ENCODE measurements around the gene SRPK1. TPM values are rescaled to one million over a fixed set of nuclear protein-coding genes. Genes with fewer than 3 reads are reported as not detected.

The SRPK1 gene
- total RNA-seq, 2 experiments from 2014 or later = 75.6 to 109 TPM

DNA sequence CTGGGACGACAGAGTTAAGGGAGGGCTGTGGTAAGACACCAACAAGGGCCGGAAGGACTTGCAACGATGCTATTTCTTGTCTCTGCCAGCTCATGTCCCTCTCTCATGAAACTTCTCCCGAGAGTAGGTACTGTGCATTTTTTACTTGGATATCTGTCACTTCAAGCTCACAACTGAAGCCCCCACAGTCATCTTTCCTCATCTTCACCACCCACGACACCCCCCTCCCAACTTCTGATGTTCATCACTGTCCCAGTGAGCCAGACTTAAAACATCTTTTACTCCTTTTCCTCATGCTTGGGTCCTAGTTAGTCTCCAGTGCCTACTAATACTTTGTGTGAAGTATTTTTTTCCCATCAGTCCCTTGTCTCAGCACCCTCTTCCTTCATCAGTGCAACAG is 34.6 kb upstream of the SRPK1 start:
- H4K20me1 ChIP-seq (ENCODE audit: insufficient read depth, low read length) = no peaks in the 10 kb centered on the region
- H3K4me2 ChIP-seq (ENCODE audit: low read length) = no peak overlapping the region
- intact Hi-C loops (cut with micrococcal nuclease; ENCODE audit: unreplicated experiment) = loop anchor here (5.0 to 10.0 kb wide), 2 partner anchors 201 to 433 kb away; no protein-coding TSS in a partner anchor
- CTCF ChIA-PET (ENCODE audit: unreplicated experiment) = no interaction called here
- H3K9me3 ChIP-seq (ENCODE audit: low read length) = no peaks in the 10 kb centered on the region
- no peaks in the 10 kb centered on the region for H3K79me2 ChIP-seq (ENCODE audit: insufficient read depth, low read depth, low read length)
- no peak for TF ChIP-seq EZH2phosphoT487 (IDR thresholded peaks at IDR 0.05; ENCODE audit: borderline replicate concordance, low read depth, low read length)
- TF ChIP-seq, protein P1, sequence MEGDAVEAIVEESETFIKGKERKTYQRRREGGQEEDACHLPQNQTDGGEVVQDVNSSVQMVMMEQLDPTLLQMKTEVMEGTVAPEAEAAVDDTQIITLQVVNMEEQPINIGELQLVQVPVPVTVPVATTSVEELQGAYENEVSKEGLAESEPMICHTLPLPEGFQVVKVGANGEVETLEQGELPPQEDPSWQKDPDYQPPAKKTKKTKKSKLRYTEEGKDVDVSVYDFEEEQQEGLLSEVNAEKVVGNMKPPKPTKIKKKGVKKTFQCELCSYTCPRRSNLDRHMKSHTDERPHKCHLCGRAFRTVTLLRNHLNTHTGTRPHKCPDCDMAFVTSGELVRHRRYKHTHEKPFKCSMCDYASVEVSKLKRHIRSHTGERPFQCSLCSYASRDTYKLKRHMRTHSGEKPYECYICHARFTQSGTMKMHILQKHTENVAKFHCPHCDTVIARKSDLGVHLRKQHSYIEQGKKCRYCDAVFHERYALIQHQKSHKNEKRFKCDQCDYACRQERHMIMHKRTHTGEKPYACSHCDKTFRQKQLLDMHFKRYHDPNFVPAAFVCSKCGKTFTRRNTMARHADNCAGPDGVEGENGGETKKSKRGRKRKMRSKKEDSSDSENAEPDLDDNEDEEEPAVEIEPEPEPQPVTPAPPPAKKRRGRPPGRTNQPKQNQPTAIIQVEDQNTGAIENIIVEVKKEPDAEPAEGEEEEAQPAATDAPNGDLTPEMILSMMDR (conservative IDR thresholded peaks at IDR 0.05; ENCODE audit: low read length) = no peak
- no peaks in the 10 kb centered on the region for H3K36me3 ChIP-seq (ENCODE audit: insufficient read depth, low read length)
- H3K4me3 ChIP-seq (ENCODE audit: low read depth, low read length, poor library complexity, severe bottlenecking) = no peak overlapping the region
- POLR2A ChIA-PET = no interaction called here
- H3K27ac ChIP-seq (ENCODE audit: low read depth, low read length, poor library complexity, severe bottlenecking) = no peak overlapping the region
- no TSS peak for BruUV-seq (replicated peaks)
- DNase-seq (ENCODE audit: low spot score) = no peak
- H2AFZ ChIP-seq (ENCODE audit: low read length) = no peak overlapping the region
- H3K4me1 ChIP-seq (ENCODE audit: insufficient read depth, low read length, poor library complexity, severe bottlenecking) = no peaks in the 10 kb centered on the region
- H3K9me2 ChIP-seq (ENCODE audit: insufficient read depth, low read length) = no peaks in the 10 kb centered on the region

DNA sequence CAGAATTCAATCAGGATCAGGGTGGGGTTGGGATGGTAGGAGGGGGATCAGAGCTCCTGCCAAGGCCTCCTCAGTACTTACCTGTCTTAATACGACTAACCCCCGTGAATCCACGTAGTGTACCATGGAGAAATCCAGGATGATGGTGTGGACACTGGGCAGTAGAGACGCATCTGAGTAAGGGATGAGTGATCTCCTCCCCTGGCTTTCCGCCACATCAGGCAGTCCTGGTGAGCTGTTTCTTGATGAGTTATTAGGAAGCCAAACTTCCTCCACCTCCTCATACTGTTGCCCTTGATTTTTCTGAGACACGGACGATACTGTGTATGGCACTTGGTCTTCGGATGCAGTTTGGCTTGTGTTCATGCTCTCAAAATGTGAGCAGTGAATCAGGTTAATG is 34.2 kb upstream of the SRPK1 start:
- no TSS peak for BruUV-seq (replicated peaks)
- no peaks in the 10 kb centered on the region for H3K79me2 ChIP-seq (ENCODE audit: insufficient read depth, low read depth, low read length)
- ChIA-PET CTCF (ENCODE audit: unreplicated experiment) (no interaction called here), POLR2A (interaction anchor here (0.5 kb wide), 1 partner anchor 202 kb away, joined by 3 read pairs; no protein-coding TSS in a partner anchor)
- H3K36me3 ChIP-seq (ENCODE audit: insufficient read depth, low read length) = no peaks in the 10 kb centered on the region
- DNase-seq (ENCODE audit: low spot score) = no peak
- H3K4me3 ChIP-seq (ENCODE audit: low read depth, low read length, poor library complexity, severe bottlenecking) = no peak overlapping the region
- no peaks in the 10 kb centered on the region for H3K9me3 ChIP-seq (ENCODE audit: low read length)
- no peak overlapping the region for H2AFZ ChIP-seq (ENCODE audit: low read length)
- intact Hi-C loops (cut with micrococcal nuclease; ENCODE audit: unreplicated experiment) = loop anchor here (5.0 to 10.0 kb wide), 2 partner anchors 200 to 433 kb away; no protein-coding TSS in a partner anchor
- no peaks in the 10 kb centered on the region for H4K20me1 ChIP-seq (ENCODE audit: insufficient read depth, low read length)
- no peaks in the 10 kb centered on the region for H3K4me1 ChIP-seq (ENCODE audit: insufficient read depth, low read length, poor library complexity, severe bottlenecking)
- H3K27ac ChIP-seq (ENCODE audit: low read depth, low read length, poor library complexity, severe bottlenecking) = no peak overlapping the region
- H3K9me2 ChIP-seq (ENCODE audit: insufficient read depth, low read length) = no peaks in the 10 kb centered on the region
- TF ChIP-seq EZH2phosphoT487 (IDR thresholded peaks at IDR 0.05; ENCODE audit: borderline replicate concordance, low read depth, low read length) = no peak
- TF ChIP-seq, protein P1 (conservative IDR thresholded peaks at IDR 0.05; ENCODE audit: low read length) = no peak
- H3K4me2 ChIP-seq (ENCODE audit: low read length) = no peak overlapping the region

DNA sequence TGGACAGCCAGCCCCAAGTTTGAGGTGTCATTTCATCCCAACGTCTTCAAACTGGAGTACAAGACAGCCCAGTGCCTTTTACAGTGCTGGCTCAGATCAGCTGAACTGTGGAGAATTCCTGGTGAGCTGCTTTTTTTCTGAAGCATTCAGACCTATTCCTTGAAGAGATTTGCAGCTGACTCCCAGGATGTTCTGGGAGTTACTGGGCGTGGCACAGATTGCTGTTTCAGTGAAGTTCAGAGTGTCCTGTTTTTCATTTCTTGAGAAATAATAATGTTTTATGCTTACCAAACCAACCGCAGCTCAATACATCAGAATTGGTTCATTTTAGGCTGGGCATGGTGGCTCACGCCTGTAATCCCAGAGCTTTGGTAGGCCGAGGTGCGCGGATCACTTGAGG is 33.4 kb upstream of the SRPK1 start:
- TF ChIP-seq EZH2phosphoT487 (IDR thresholded peaks at IDR 0.05; ENCODE audit: borderline replicate concordance, low read depth, low read length) = no peak
- TF ChIP-seq, protein P1 (conservative IDR thresholded peaks at IDR 0.05; ENCODE audit: low read length) = no peak
- ChIA-PET POLR2A (interaction anchor here (0.5 kb wide), 1 partner anchor 201 kb away, joined by 3 read pairs; no protein-coding TSS in a partner anchor), CTCF (ENCODE audit: unreplicated experiment) (no interaction called here)
- H3K4me1 ChIP-seq (ENCODE audit: insufficient read depth, low read length, poor library complexity, severe bottlenecking) = no peaks in the 10 kb centered on the region
- H3K9me2 ChIP-seq (ENCODE audit: insufficient read depth, low read length) = no peaks in the 10 kb centered on the region
- no peaks in the 10 kb centered on the region for H3K79me2 ChIP-seq (ENCODE audit: insufficient read depth, low read depth, low read length)
- no peaks in the 10 kb centered on the region for H4K20me1 ChIP-seq (ENCODE audit: insufficient read depth, low read length)
- DNase-seq (ENCODE audit: low spot score) = no peak
- H3K27ac ChIP-seq (ENCODE audit: low read depth, low read length, poor library complexity, severe bottlenecking) = no peak overlapping the region
- H2AFZ ChIP-seq (ENCODE audit: low read length) = no peak overlapping the region
- H3K4me3 ChIP-seq (ENCODE audit: low read depth, low read length, poor library complexity, severe bottlenecking) = no peak overlapping the region
- intact Hi-C loops (cut with micrococcal nuclease; ENCODE audit: unreplicated experiment) = loop anchor here (10.0 kb wide), 1 partner anchor 200 kb away; no protein-coding TSS in a partner anchor
- no peaks in the 10 kb centered on the region for H3K9me3 ChIP-seq (ENCODE audit: low read length)
- no peak overlapping the region for H3K4me2 ChIP-seq (ENCODE audit: low read length)
- BruUV-seq (replicated peaks) = no TSS peak
- no peaks in the 10 kb centered on the region for H3K36me3 ChIP-seq (ENCODE audit: insufficient read depth, low read length)

All from OCI-LY7 (cell line).